ENCODE measurements around the gene GRM8. TPM values are rescaled to one million over a fixed set of nuclear protein-coding genes. Genes with fewer than 3 reads are reported as not detected.

GRM8 gene
- total and polyA plus RNA-seq, 10 of the 15 experiments (the other 5 are each of a cell fraction or from before 2014, with no cell fraction given) = 0.33 to 7.1 (median 0.45) TPM; not detected in 2

- no peak for TF ChIP-seq KDM1A (IDR thresholded peaks at IDR 0.05; ENCODE audit: borderline replicate concordance)
- no peak for TF ChIP-seq MYC (IDR thresholded peaks at IDR 0.05; ENCODE audit: insufficient read depth, insufficient read length, insufficient replicate concordance, low read length, severe bottlenecking)
- peak; percentile 81; the same call in 1 of the 2 replicates for TF ChIP-seq ZNF217 (IDR thresholded peaks at IDR 0.05)
- peak; percentile 97 for TF ChIP-seq TBL1XR1 (IDR thresholded peaks at IDR 0.05; ENCODE audit: low read depth, low read length)
- peak; percentile 93 for TF ChIP-seq ATF7 (IDR thresholded peaks at IDR 0.05; ENCODE audit: low read depth)
- no peak for TF ChIP-seq BRCA1 (IDR thresholded peaks at IDR 0.05; ENCODE audit: low read depth, low read length)
- TF ChIP-seq, protein P1, sequence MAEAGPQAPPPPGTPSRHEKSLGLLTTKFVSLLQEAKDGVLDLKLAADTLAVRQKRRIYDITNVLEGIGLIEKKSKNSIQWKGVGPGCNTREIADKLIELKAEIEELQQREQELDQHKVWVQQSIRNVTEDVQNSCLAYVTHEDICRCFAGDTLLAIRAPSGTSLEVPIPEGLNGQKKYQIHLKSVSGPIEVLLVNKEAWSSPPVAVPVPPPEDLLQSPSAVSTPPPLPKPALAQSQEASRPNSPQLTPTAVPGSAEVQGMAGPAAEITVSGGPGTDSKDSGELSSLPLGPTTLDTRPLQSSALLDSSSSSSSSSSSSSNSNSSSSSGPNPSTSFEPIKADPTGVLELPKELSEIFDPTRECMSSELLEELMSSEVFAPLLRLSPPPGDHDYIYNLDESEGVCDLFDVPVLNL (IDR thresholded peaks at IDR 0.05; ENCODE audit: low read depth, low read length) = no peak
- TF ChIP-seq PAX5 (IDR thresholded peaks at IDR 0.05; ENCODE audit: borderline replicate concordance, low read depth, low read length) = peak; percentile 97
- TF ChIP-seq, protein P2, sequence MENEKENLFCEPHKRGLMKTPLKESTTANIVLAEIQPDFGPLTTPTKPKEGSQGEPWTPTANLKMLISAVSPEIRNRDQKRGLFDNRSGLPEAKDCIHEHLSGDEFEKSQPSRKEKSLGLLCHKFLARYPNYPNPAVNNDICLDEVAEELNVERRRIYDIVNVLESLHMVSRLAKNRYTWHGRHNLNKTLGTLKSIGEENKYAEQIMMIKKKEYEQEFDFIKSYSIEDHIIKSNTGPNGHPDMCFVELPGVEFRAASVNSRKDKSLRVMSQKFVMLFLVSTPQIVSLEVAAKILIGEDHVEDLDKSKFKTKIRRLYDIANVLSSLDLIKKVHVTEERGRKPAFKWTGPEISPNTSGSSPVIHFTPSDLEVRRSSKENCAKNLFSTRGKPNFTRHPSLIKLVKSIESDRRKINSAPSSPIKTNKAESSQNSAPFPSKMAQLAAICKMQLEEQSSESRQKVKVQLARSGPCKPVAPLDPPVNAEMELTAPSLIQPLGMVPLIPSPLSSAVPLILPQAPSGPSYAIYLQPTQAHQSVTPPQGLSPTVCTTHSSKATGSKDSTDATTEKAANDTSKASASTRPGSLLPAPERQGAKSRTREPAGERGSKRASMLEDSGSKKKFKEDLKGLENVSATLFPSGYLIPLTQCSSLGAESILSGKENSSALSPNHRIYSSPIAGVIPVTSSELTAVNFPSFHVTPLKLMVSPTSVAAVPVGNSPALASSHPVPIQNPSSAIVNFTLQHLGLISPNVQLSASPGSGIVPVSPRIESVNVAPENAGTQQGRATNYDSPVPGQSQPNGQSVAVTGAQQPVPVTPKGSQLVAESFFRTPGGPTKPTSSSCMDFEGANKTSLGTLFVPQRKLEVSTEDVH (IDR thresholded peaks at IDR 0.05; ENCODE audit: low read depth, partially characterized antibody) = peak; percentile 41
- TF ChIP-seq FOS (IDR thresholded peaks at IDR 0.05; ENCODE audit: borderline replicate concordance, extremely low read depth, insufficient read length) = no peak
- no peak for TF ChIP-seq YBX1 (IDR thresholded peaks at IDR 0.05)
- TF ChIP-seq EZH2 (IDR thresholded peaks at IDR 0.05; ENCODE audit: borderline replicate concordance, control insufficient read depth, low read depth, low read length) = no peak
- TF ChIP-seq, protein P3, sequence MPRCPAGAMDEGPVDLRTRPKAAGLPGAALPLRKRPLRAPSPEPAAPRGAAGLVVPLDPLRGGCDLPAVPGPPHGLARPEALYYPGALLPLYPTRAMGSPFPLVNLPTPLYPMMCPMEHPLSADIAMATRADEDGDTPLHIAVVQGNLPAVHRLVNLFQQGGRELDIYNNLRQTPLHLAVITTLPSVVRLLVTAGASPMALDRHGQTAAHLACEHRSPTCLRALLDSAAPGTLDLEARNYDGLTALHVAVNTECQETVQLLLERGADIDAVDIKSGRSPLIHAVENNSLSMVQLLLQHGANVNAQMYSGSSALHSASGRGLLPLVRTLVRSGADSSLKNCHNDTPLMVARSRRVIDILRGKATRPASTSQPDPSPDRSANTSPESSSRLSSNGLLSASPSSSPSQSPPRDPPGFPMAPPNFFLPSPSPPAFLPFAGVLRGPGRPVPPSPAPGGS (IDR thresholded peaks at IDR 0.05; ENCODE audit: borderline replicate concordance, insufficient read depth, low read depth, low read length, poor library complexity, severe bottlenecking) = peak; percentile 94
- no peak for TF ChIP-seq LARP7 (IDR thresholded peaks at IDR 0.05)
- TF ChIP-seq SIX5 (IDR thresholded peaks at IDR 0.05; ENCODE audit: low read depth, low read length, severe bottlenecking) = no peak
- no peak for TF ChIP-seq ZNF622 (IDR thresholded peaks at IDR 0.05)
- TF ChIP-seq, protein P4, sequence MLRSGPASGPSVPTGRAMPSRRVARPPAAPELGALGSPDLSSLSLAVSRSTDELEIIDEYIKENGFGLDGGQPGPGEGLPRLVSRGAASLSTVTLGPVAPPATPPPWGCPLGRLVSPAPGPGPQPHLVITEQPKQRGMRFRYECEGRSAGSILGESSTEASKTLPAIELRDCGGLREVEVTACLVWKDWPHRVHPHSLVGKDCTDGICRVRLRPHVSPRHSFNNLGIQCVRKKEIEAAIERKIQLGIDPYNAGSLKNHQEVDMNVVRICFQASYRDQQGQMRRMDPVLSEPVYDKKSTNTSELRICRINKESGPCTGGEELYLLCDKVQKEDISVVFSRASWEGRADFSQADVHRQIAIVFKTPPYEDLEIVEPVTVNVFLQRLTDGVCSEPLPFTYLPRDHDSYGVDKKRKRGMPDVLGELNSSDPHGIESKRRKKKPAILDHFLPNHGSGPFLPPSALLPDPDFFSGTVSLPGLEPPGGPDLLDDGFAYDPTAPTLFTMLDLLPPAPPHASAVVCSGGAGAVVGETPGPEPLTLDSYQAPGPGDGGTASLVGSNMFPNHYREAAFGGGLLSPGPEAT (IDR thresholded peaks at IDR 0.05; ENCODE audit: low read depth) = peak; percentile 92
- TF ChIP-seq ASH2L (IDR thresholded peaks at IDR 0.05; ENCODE audit: borderline replicate concordance, low read depth) = peak; percentile 29; the same call in 1 of the 2 replicates
- TF ChIP-seq RELA (IDR thresholded peaks at IDR 0.05; ENCODE audit: borderline replicate concordance, partially characterized antibody) = peak; percentile 70
- peak; percentile 65 for TF ChIP-seq YY1 (IDR thresholded peaks at IDR 0.05; ENCODE audit: low read depth, low read length)
- peak in 1 of 2 experiments; percentile 97; a peak in 2 of 4 replicates for TF ChIP-seq ETV6 (conservative IDR thresholded peaks at IDR 0.05 in 1 of 2, IDR thresholded peaks at IDR 0.05 in 1 of 2; ENCODE audit: borderline replicate concordance in 1 of 2, low read depth in 1 of 2)
- no peak for TF ChIP-seq SUZ12 (IDR thresholded peaks at IDR 0.05; ENCODE audit: unreplicated experiment)
Observed at GRCh38 chr7:126700807-126701604, 551.7 kb downstream of the GRM8 start (continued).

All from GM12878 (cell line).